Liver (tissue), 9 donors: ENCODE data around the gene HOXB8. TPM values are rescaled to one million over a fixed set of nuclear protein-coding genes. Genes with fewer than 3 reads are reported as not detected.

Experiments
- DNase-seq: peaks from one replicate; pipeline ENCODE4 v3.0.0-alpha.2; 2017; ENCODE audit warnings: low spot score
- H3K27ac ChIP-seq, 2 donors: one replicate each; pipeline ENCODE4 v1.7.0; 2013; ENCODE audit warnings: inconsistent platforms in 2 of 2, low read length in 2 of 2, control low read depth in 1 of 2, low read depth in 1 of 2, mild to moderate bottlenecking in 1 of 2
- H3K27me3 ChIP-seq, 4 donors: one replicate each; pipeline versions ENCODE4 v1.6.1 to v1.7.0; 2013; ENCODE audit warnings: low read length in 3 of 4, inconsistent platforms in 1 of 4, mild to moderate bottlenecking in 1 of 4, moderate library complexity in 1 of 4; ENCODE audit not compliant: control insufficient read depth in 4 of 4, insufficient read depth in 4 of 4
- H3K36me3 ChIP-seq, 4 donors: one replicate each; pipeline versions ENCODE4 v1.6.1 to v1.7.0; 2013; ENCODE audit warnings: low read length in 3 of 4, mild to moderate bottlenecking in 3 of 4, low read depth in 1 of 4, moderate library complexity in 1 of 4; ENCODE audit not compliant: control insufficient read depth in 4 of 4, insufficient read depth in 3 of 4
- H3K4me1 ChIP-seq, 4 donors: one replicate each; pipeline versions ENCODE4 v1.6.1 to v1.7.0; 2013; ENCODE audit warnings: low read length in 3 of 4, mild to moderate bottlenecking in 3 of 4, moderate library complexity in 1 of 4; ENCODE audit not compliant: control insufficient read depth in 4 of 4, insufficient read depth in 4 of 4
- H3K4me3 ChIP-seq, 3 donors: one replicate each; pipeline versions ENCODE4 v1.6.1 to v1.7.0; 2013; ENCODE audit warnings: low read length in 3 of 3, control low read depth in 1 of 3, low read depth in 1 of 3, mild to moderate bottlenecking in 1 of 3
- H3K9ac ChIP-seq, 2 donors: one replicate each; pipeline ENCODE4 v1.7.0; 2013; ENCODE audit warnings: low read length in 2 of 2, mild to moderate bottlenecking in 2 of 2, moderate library complexity in 2 of 2, control low read depth in 1 of 2, low read depth in 1 of 2
- H3K9me3 ChIP-seq, 4 donors: one replicate each; pipeline versions ENCODE4 v1.6.1 to v1.7.0; 2013; ENCODE audit warnings: low read length in 3 of 4; ENCODE audit not compliant: control insufficient read depth in 4 of 4
- EGR1 ChIP-seq, 2 donors: IDR thresholded peaks; 2 replicates each; pipeline ENCODE4 v1.6.1; 2016 to 2018; ENCODE audit warnings: antibody characterized with exemption in 2 of 2, low read depth in 2 of 2
- FOXA1 ChIP-seq: IDR thresholded peaks from 2 replicates; pipeline ENCODE4 v1.6.1; 2016; ENCODE audit warnings: antibody characterized with exemption
- GABPA ChIP-seq, 2 donors: IDR thresholded peaks in 1 of 2; conservative IDR thresholded peaks in 1 of 2; 2 replicates each; pipeline ENCODE4 v1.6.1; 2016; ENCODE audit warnings: antibody characterized with exemption in 2 of 2, mild to moderate bottlenecking in 1 of 2, moderate library complexity in 1 of 2
- HNF4A ChIP-seq, 2 donors: conservative IDR thresholded peaks; 2 replicates each; pipeline ENCODE4 v1.6.1; 2016; ENCODE audit warnings: antibody characterized with exemption in 2 of 2, mild to moderate bottlenecking in 2 of 2
- HNF4G ChIP-seq: IDR thresholded peaks from 2 replicates; pipeline ENCODE4 v1.6.1; 2016; ENCODE audit warnings: antibody characterized with exemption
- JUND ChIP-seq, 2 donors: IDR thresholded peaks; 2 replicates each; pipeline ENCODE4 v1.6.1; 2016; ENCODE audit warnings: antibody characterized with exemption in 2 of 2
- NR2F2 ChIP-seq: IDR thresholded peaks from 2 replicates; pipeline ENCODE4 v1.6.1; 2016; ENCODE audit warnings: antibody characterized with exemption
- RAD21 ChIP-seq, 2 donors: IDR thresholded peaks; 2 replicates each; pipeline ENCODE4 v1.6.1; 2016; ENCODE audit warnings: antibody characterized with exemption in 2 of 2, mild to moderate bottlenecking in 2 of 2
- RXRA ChIP-seq, 2 donors: IDR thresholded peaks; 2 replicates each; pipeline ENCODE4 v1.6.1; 2017 to 2018; ENCODE audit warnings: antibody characterized with exemption in 2 of 2, mild to moderate bottlenecking in 1 of 2
- SP1 ChIP-seq: IDR thresholded peaks from 2 replicates; pipeline ENCODE4 v1.6.1; 2018; ENCODE audit warnings: antibody characterized with exemption, mild to moderate bottlenecking
- TAF1 ChIP-seq: conservative IDR thresholded peaks from 2 replicates; pipeline ENCODE4 v1.6.1; 2016; ENCODE audit warnings: antibody characterized with exemption, mild to moderate bottlenecking
- YY1 ChIP-seq: IDR thresholded peaks from 2 replicates; pipeline ENCODE4 v1.6.1; 2016; ENCODE audit warnings: antibody characterized with exemption, mild to moderate bottlenecking
- WGBS: extraction: QIAGEN DNeasy Blood & Tissue Kit; methylation state at CpG from one replicate; pipeline ENCODE4 v1.1.7; 2013; 5-methylcytosine and 5-hydroxymethylcytosine counted together
- polyA plus RNA-seq, 2 donors: library from polyadenylated mRNA; stranded (reverse) in 1 of 2; unstranded in 1 of 2; fragments of 200-250 nt in 1 of 2; fragments of >200 nt in 1 of 2; fragmentation: Nextera tagmentation in 1 of 2; extraction: Ambion mirVana in 1 of 2; gene quantifications; one replicate each; pipeline versions ENCODE4 v1.2.1 to v1.2.3, GENCODE V29; 2013 to 2015
- total RNA-seq, 2 donors: library from RNA; depleted of rRNA; stranded (reverse); fragments of >200 nt; gene quantifications; one replicate each; pipeline ENCODE4 v1.2.3, GENCODE V29; 2014
- TF ChIP-seq, protein P1 (sequence below): fragments of 150-350 bp; IDR thresholded peaks from 2 replicates; pipeline ENCODE4 v1.5.1; 2017; ENCODE audit warnings: improper control_type of control experiment, low read depth, low read length; ENCODE audit not compliant: missing input control
- TF ChIP-seq, protein P2 (sequence below): IDR thresholded peaks from 2 replicates; pipeline ENCODE4 v1.6.1; 2016; ENCODE audit warnings: antibody characterized with exemption
- TF ChIP-seq, protein P3 (sequence below): IDR thresholded peaks from 2 replicates; pipeline ENCODE4 v1.6.1; 2016; ENCODE audit warnings: antibody characterized with exemption
- TF ChIP-seq, protein P4 (sequence below): IDR thresholded peaks from 2 replicates; pipeline ENCODE4 v1.6.1; 2016; ENCODE audit warnings: antibody characterized with exemption
- TF ChIP-seq, protein P5 (sequence below): IDR thresholded peaks from 2 replicates; pipeline ENCODE4 v1.6.1; 2016; ENCODE audit warnings: antibody characterized with exemption, mild to moderate bottlenecking
- donor health status: healthy.
- donor health status: healthy.
- donor health status: healthy.
- donor health status: healthy.
- donor health status: healthy.

The HOXB8 gene
- total and polyA plus RNA-seq, 4 donors: not detected

DNA sequence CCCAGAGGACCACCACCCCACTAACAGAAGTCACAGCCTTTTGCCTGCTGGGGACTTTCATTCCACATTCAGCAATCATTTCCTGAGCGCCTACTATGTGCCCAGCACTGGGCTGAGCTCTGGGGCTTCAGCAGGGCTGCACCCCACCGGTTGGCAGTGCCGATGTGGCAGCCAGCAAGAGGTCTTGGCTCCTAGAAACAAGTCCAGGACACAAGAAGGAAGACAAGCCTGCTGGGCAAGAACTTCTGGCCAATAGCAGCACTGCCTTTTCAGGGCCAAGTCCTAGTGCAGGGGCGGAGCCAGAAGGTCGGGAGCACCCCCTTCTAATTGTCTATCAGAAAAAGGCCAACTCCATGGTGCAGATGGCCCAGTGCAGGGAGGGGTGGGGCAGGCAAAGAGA, 24.0 kb upstream of the HOXB8 start (continued):
- TF ChIP-seq, protein P1, sequence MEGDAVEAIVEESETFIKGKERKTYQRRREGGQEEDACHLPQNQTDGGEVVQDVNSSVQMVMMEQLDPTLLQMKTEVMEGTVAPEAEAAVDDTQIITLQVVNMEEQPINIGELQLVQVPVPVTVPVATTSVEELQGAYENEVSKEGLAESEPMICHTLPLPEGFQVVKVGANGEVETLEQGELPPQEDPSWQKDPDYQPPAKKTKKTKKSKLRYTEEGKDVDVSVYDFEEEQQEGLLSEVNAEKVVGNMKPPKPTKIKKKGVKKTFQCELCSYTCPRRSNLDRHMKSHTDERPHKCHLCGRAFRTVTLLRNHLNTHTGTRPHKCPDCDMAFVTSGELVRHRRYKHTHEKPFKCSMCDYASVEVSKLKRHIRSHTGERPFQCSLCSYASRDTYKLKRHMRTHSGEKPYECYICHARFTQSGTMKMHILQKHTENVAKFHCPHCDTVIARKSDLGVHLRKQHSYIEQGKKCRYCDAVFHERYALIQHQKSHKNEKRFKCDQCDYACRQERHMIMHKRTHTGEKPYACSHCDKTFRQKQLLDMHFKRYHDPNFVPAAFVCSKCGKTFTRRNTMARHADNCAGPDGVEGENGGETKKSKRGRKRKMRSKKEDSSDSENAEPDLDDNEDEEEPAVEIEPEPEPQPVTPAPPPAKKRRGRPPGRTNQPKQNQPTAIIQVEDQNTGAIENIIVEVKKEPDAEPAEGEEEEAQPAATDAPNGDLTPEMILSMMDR: no peak
- TF ChIP-seq, protein P2, sequence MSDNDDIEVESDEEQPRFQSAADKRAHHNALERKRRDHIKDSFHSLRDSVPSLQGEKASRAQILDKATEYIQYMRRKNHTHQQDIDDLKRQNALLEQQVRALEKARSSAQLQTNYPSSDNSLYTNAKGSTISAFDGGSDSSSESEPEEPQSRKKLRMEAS: no peak
- TF ChIP-seq GABPA (IDR thresholded peaks at IDR 0.05 in 1 of 2, conservative IDR thresholded peaks at IDR 0.05 in 1 of 2) (no peak), NR2F2 (no peak), RAD21 (IDR thresholded peaks at IDR 0.05) (no peak), TAF1 (no peak)
- TF ChIP-seq, protein P3, sequence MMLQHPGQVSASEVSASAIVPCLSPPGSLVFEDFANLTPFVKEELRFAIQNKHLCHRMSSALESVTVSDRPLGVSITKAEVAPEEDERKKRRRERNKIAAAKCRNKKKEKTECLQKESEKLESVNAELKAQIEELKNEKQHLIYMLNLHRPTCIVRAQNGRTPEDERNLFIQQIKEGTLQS: no peak

DNA sequence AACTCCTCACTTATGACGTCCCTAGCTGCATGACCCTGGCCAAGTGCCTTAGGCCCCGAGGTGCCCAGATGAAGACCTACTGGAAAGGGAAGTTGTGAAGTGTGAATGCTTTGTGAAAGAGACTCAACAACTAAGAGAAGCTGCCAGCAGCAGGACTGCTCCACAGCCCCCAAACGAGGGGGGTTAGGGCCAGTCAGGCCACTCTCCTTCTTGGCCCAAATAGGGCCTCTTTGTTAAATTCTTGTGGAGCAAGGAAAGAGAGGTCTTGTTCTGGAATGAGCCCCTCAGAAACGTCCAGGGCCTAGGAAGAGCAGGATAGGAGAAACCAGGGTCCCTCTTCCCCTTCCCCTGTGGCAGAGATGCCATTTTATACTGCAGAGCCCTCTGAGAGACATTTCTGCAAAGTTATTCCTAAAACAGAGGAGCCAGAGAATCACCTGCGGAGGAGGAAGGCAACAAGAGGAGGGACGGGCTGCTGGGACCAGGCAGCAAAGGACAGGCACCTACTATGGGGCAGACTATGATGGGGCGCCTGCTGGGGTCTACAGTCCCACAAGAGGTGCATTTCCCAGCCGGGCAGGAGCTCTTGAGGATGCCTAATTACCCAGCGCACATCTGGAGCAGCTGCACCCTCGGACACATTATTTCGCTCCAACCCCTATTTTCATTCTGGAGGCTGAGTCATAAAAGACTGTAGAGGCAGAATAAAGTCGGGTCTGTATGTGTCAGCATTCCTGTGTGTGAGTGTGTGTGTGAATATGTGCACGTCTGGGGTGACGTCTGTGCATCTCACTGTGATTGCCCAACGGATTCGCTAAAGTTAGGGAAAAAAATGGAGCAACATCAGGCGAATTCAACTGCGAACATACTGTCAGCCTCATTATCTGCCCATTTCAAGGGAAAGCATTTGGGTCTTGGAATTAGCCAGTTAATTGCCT, 22.5 kb upstream of the HOXB8 start:
- Histone ChIP-seq H3K9me3 (no peaks in the 10 kb centered on the region), H3K36me3 (no peaks in the 10 kb centered on the region), H3K4me1 (peaks cover 0 to 3% (median 0%) of the 10 kb centered on the region in 4 donors), H3K9ac (no peak overlapping the region), H3K4me3 (no peak overlapping the region), H3K27ac (no peak overlapping the region), H3K27me3 (peaks cover 24 to 51% (median 26%) of the 10 kb centered on the region in 4 donors)
- DNase-seq: no peak
- WGBS: 28% methylated on average over 18 of the region's 18 CpGs
- no peak for TF ChIP-seq NR2F2
- TF ChIP-seq, protein P4, sequence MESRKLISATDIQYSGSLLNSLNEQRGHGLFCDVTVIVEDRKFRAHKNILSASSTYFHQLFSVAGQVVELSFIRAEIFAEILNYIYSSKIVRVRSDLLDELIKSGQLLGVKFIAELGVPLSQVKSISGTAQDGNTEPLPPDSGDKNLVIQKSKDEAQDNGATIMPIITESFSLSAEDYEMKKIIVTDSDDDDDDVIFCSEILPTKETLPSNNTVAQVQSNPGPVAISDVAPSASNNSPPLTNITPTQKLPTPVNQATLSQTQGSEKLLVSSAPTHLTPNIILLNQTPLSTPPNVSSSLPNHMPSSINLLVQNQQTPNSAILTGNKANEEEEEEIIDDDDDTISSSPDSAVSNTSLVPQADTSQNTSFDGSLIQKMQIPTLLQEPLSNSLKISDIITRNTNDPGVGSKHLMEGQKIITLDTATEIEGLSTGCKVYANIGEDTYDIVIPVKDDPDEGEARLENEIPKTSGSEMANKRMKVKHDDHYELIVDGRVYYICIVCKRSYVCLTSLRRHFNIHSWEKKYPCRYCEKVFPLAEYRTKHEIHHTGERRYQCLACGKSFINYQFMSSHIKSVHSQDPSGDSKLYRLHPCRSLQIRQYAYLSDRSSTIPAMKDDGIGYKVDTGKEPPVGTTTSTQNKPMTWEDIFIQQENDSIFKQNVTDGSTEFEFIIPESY: no peak
- TF ChIP-seq RXRA (IDR thresholded peaks at IDR 0.05): no peak
- TF ChIP-seq, protein P5, sequence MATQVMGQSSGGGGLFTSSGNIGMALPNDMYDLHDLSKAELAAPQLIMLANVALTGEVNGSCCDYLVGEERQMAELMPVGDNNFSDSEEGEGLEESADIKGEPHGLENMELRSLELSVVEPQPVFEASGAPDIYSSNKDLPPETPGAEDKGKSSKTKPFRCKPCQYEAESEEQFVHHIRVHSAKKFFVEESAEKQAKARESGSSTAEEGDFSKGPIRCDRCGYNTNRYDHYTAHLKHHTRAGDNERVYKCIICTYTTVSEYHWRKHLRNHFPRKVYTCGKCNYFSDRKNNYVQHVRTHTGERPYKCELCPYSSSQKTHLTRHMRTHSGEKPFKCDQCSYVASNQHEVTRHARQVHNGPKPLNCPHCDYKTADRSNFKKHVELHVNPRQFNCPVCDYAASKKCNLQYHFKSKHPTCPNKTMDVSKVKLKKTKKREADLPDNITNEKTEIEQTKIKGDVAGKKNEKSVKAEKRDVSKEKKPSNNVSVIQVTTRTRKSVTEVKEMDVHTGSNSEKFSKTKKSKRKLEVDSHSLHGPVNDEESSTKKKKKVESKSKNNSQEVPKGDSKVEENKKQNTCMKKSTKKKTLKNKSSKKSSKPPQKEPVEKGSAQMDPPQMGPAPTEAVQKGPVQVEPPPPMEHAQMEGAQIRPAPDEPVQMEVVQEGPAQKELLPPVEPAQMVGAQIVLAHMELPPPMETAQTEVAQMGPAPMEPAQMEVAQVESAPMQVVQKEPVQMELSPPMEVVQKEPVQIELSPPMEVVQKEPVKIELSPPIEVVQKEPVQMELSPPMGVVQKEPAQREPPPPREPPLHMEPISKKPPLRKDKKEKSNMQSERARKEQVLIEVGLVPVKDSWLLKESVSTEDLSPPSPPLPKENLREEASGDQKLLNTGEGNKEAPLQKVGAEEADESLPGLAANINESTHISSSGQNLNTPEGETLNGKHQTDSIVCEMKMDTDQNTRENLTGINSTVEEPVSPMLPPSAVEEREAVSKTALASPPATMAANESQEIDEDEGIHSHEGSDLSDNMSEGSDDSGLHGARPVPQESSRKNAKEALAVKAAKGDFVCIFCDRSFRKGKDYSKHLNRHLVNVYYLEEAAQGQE: no peak
- no peak for TF ChIP-seq FOXA1
- TF ChIP-seq EGR1 (IDR thresholded peaks at IDR 0.05; ENCODE audit: low read depth in 2 of 2): no peak
- TF ChIP-seq YY1: no peak
- no peak for TF ChIP-seq HNF4A (conservative IDR thresholded peaks at IDR 0.05)
- no peak for TF ChIP-seq JUND (IDR thresholded peaks at IDR 0.05)
- TF ChIP-seq, protein P3: no peak
- TF ChIP-seq HNF4G: no peak
- TF ChIP-seq, protein P2: no peak
- TF ChIP-seq SP1: no peak
- no peak for TF ChIP-seq TAF1
- TF ChIP-seq GABPA (IDR thresholded peaks at IDR 0.05 in 1 of 2, conservative IDR thresholded peaks at IDR 0.05 in 1 of 2): no peak
